Fibroblast of mammary gland (primary cell): ENCODE measurements around the gene TMED5.
A peak's percentile ranks its signal among the peaks of the same experiment; 100 is the strongest.

Experiments
- DNase-seq: peaks from one replicate; pipeline ENCODE4 v3.0.0-alpha.2; 2010; ENCODE audit warnings: low read depth
- H3K4me3 ChIP-seq: 2 replicates; pipeline ENCODE4 v1.5.1; 2011; ENCODE audit warnings: low read depth, mild to moderate bottlenecking, low read length, moderate library complexity; ENCODE audit not compliant: control insufficient read depth
- CTCF ChIP-seq: conservative IDR thresholded peaks from 2 replicates; pipeline ENCODE4 v1.5.1; 2011; ENCODE audit warnings: low read depth, low read length, inconsistent platforms; ENCODE audit not compliant: control insufficient read depth, insufficient read depth

The TMED5 gene

GRCh38 chr1:93129507-93130099, 50.6 kb downstream of the TMED5 start:
- TF ChIP-seq CTCF: no peak
- H3K4me3 ChIP-seq: no peak overlapping the region
- DNase-seq: no peak

- DNase-seq: no peak
- H3K4me3 ChIP-seq: no peak overlapping the region
- no peak for TF ChIP-seq CTCF
These were observed 55.5 kb downstream of the TMED5 start for GRCh38 chr1:93124556-93125355.

DNA sequence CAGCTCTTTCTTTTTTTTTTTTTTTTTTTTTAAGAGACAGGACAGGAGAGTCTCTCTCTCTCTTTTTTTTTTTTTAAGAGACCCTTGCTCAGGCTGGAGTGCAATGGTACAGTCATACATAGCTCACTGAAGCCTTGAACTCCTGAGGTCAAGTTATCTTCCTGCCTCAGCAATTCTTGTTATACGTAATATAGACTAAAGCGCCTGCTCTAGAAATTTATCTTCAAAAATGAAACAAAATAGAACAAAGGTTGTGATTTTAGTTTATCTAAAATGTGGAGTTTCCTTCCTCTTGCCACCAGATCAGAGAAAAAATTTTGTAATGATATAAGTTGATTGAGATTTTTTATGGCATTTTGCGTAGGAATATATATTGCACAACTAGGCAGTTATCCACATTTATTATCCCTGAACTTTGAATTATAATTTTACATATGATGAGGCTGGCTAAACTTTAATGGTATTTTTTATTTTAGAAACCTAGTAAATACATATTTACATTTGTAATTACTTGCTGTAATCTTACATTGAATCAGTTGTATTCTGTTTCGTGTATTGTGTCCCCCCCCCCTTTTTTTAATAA, 56.9 kb downstream of the TMED5 start:
- TF ChIP-seq CTCF: no peak
- no peak for DNase-seq
- no peak overlapping the region for H3K4me3 ChIP-seq

DNA sequence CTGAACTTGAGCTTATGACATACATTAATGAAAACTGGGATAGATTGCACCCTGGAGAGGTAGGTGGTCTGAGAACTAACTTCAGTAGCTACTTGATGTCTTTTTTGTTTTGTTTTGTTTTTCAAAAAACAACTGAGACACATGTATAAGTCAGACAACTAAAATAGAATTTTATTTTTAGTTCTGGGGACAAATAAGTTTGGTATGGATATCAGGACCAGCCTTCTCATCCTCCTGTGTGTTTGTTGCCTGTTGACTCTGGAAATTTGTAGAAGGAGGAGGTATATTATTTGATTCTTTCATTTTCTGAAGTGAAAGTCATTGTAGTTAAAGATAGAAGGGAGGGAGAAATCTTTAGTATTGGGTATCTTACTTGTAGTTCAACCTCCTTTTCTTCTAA, 59.6 kb downstream of the TMED5 start:
- DNase-seq: no peak
- no peak for TF ChIP-seq CTCF
- no peak overlapping the region for H3K4me3 ChIP-seq

DNA sequence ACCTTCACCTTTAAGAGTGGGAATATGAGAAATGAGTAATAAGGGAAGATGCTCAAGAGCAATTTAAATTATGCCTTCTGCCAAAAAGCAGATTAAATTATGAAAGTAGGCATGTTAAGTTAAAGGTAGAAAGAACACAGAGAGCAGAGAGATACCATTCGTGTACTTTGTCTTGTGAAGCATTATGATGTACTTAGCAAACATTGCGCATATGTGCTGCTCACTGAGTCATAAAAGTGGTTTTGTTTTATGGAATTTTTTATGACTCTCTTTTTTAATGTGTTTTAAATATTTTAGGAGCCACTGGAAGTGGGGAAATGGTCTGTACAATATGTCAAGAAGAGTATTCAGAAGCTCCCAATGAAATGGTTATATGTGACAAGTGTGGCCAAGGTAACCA, 65.8 kb downstream of the TMED5 start:
- no peak overlapping the region for H3K4me3 ChIP-seq
- TF ChIP-seq CTCF: no peak
- peak; percentile 37 for DNase-seq

DNA sequence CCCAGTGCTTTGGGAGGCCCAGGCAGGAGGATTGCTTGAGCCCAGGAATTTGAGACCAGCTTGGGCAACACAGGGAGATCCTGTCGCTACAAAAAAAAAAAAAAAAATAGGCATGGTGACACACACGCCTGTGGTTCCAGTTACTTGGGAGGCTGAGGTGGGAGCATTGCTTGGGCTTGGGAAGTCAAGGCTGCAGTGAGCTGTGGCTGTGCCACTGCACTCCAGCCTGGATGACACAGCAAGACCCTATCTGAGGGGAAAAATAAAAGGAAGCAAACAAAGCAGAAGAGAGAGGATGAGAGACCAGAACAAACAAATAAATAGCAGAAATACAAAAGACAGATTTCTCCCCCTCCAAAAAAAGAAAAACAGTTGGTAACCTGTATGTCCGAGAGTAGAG, 67.1 kb downstream of the TMED5 start:
- no peak for TF ChIP-seq CTCF
- DNase-seq: no peak
- H3K4me3 ChIP-seq: no peak overlapping the region

GRCh38 chr1:93111561-93111960, 68.7 kb downstream of the TMED5 start:
- peak; percentile 8 for DNase-seq
- no peak for TF ChIP-seq CTCF

More at GRCh38 chr1:93111561-93111960, 68.7 kb downstream of the TMED5 start:
- no peak overlapping the region for H3K4me3 ChIP-seq
